Measurements from ENCODE around the gene DRAP1.
"Not testable (repeated sequence)": the region's sequence is repeated elsewhere in the genome, so short reads cannot be mapped to it uniquely, and the experiment has no call there.

Gene DRAP1

GRCh38 chr11:65934014-65934413 is 14.8 kb downstream of the DRAP1 start:
- DNase-seq, result no peak

- no peak for DNase-seq
These were observed 18.5 kb downstream of the DRAP1 start for GRCh38 chr11:65937766-65938165.

GRCh38 chr11:65941720-65942310 is 22.6 kb downstream of the DRAP1 start:
- DNase-seq, result no peak

GRCh38 chr11:65942531-65942930 is 23.3 kb downstream of the DRAP1 start:
- DNase-seq, result no peak

GRCh38 chr11:65944191-65944590 is 25.0 kb downstream of the DRAP1 start:
- no peak for DNase-seq

DNA sequence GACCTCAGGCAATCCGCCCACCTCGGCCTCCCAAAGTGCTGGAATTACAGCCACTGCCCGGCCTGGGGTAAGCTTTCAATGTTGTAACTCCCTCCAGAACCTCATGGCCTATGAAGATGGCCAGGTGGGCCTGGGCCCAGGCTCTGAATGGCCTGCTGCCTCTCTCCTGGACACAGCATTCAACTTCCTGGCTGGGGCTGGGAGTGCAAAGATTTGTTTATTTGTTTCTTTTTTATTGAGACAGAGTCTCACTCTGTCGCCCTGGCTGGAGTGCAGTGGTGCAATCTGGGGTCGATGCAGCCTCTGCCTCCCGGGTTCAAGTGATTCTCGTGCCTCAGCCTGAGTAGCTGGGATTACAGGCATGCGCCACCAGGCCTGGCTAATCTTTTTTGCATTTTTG is 25.5 kb downstream of the DRAP1 start:
- DNase-seq, result no peak

- no peak for DNase-seq
These were observed 26.2 kb downstream of the DRAP1 start, which contains the start of gene TSGA10IP for GRCh38 chr11:65945430-65945911. Gene TSGA10IP (plus strand): TSS chr11:65945480. CDS start chr11:65945676, 196 bp downstream.

DNA sequence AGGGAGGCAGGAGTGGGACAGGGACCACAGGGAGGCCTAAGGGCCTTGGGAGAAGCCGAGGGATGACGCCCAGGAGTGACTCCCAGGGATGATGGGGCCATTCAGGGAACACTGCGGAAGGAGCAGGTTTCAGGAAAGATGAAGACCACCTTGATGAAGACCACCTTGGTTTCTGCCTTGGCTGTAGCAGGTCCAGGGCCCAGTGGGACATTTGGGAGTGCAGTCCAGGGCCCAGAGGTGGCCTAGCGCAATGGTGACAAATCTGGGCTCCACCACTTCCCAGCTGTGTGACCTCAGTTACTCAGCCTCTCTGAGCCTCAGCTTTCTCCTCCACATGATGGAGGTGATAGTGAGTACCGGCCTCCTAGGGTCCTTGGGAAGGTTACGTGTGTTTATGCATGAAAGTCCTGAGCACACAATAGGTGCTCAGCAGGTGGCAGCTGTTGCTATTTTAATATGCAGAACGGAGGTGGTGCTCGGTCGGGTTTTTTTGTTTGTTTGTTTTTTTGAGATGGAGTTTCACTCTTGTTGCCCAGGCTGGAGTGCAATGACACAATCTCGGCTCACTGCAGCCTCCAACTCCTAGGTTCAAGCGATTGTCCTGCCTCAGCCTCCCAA is 26.8 kb downstream of the DRAP1 start:
- DNase-seq, result no peak

DNA sequence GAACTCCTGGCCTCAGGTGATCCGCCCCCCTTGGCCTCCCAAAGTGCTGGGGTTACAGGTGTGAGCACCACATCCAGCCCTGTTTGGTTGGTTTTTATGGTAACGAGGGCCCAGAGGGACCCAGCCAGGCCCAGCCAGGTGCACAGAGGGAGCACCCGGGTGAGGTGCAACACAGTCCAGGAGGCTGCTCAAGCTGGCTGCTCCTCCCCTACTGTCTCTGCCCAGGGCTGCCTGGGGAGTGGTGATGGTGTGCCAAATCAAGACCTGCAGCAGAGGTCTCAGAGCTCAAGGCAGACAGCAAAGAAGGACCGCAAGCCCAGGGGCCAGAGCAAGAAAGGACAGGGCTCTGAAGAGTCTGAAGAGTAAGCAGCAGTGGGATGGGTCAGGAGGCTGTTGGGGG is 27.4 kb downstream of the DRAP1 start:
- DNase-seq, result no peak

- DNase-seq, result no peak
These were observed 27.9 kb downstream of the DRAP1 start for GRCh38 chr11:65947133-65947532.

GRCh38 chr11:65947603-65948125 is 28.4 kb downstream of the DRAP1 start:
- DNase-seq, result no peak

DNA sequence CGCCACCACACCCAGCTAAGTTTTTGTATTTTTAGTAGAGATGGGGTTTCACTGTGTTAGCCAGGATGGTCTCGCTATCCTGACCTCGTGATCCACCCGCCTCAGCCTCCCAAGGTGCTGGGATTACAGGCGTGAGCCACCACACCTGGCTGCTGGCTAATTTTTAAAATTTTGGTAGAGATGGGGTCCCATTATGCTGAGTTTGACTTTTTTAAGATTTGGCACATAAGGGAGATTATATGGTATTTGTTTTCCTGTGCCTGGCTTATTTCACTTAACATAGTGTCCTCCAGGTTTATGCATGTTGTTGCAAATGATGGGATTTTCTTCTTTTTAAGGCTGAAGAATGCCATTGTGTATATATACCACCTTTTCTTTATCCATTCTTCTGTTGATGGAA is 31.5 kb downstream of the DRAP1 start:
- DNase-seq, result not testable (repeated sequence)

GRCh38 chr11:65951641-65952040 is 32.4 kb downstream of the DRAP1 start:
- DNase-seq, result not testable (repeated sequence)

DNA sequence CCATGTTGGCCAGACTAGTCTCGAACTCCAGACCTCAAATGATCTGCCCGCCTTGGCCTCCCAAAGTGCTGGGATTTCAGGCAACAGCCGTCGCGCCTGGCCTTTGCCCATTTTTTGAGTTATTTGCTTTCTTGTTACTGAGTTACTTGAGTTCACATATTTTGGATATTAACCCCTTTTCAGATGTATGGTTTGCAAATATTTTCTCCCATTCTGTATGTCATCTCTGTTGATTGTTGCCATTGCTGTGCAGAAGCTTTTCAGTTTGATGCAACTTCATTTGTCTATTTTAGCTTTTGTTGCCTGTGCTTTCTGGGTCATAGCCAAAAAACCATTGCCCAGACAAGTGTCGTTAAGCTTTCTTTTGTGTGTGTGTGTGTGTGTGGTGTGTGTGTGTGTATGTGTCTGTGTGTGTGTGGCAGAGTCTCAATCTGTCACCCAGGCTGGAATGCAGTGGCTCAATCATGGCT is 32.9 kb downstream of the DRAP1 start:
- DNase-seq, result peak; percentile 51

DNA sequence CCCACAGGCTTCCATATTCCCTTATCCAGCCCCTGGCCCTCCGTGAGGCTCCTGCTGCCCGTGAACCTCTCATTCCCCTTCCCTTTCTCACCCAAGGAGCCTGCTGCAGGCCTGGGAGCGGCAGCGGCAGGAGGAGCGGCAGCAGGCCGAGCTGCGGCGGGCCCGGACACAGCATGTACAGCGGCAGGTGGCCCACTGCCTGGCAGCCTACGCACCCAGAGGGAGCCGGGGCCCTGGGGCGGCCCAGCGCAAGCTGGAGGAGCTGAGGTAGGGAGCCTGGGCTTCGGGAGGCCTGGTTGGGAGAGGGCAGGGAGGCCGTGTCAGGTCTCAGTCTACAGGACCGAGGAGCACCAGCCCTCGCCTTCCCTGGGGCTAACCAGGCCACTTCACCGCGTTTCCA is 34.2 kb downstream of the DRAP1 start:
- no peak for DNase-seq

DNA sequence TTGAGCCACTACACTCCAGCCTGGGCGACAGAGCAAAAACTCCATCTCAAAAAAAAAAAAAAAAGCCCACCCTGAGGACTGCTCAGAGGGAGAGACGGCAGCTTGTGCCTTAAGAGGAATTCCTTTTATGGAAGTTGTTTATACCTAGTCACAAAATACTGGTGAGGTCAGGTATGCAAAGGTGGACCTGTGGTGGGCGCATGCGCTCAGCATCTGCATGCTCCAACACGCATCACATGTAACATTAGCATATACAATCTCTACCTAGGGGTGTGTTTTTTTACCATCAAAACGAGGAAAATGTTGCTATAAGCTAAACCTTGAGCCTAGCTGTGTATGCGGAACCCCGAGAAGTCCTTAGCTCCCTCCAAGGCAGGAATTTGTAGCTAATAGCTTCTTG is 35.5 kb downstream of the DRAP1 start:
- no peak for DNase-seq

GRCh38 chr11:65958291-65958690 is 39.1 kb downstream of the DRAP1 start:
- no peak for DNase-seq

DNA sequence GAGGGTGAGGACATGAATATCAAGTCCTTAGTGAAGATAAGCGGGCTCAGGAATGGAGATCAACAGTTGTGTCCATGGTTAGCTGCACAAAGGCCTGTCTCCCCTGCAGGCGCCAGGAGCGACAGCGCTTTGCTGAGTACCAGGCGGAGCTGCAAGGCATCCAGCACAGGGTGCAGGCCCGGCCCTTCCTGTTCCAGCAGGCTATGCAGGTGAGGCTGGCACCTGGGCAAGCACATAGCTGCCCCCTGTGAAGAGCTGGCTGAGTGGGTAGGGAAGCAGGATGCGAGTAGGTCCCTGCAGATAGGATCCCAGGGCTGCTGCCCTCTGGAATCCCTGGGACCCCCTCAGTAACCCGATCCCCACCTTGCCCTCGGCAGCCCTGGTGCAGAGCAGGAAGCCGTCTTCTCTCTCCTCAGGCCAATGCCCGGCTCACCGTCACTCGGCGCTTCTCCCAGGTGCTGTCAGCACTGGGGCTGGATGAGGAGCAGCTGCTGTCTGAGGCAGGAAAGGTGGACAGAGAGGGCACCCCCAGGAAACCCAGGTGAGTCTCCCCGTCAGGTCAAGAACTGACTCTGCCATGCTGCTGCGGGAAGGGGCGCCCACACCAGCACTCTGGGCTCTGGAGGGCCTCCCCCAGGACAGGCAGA is 39.7 kb downstream of the DRAP1 start:
- DNase-seq, result no peak

GRCh38 chr11:65960824-65961266 is 41.6 kb downstream of the DRAP1 start:
- no peak for DNase-seq

GRCh38 chr11:65961267-65962140 is 42.3 kb downstream of the DRAP1 start, which contains the start of gene SART1:
Gene SART1 (plus strand): TSS chr11:65961734. CDS start chr11:65961781, 47 bp downstream.
- peak; percentile 91 for DNase-seq

- no peak for DNase-seq
These were observed 42.9 kb downstream of the DRAP1 start for GRCh38 chr11:65962141-65962564.

DNA sequence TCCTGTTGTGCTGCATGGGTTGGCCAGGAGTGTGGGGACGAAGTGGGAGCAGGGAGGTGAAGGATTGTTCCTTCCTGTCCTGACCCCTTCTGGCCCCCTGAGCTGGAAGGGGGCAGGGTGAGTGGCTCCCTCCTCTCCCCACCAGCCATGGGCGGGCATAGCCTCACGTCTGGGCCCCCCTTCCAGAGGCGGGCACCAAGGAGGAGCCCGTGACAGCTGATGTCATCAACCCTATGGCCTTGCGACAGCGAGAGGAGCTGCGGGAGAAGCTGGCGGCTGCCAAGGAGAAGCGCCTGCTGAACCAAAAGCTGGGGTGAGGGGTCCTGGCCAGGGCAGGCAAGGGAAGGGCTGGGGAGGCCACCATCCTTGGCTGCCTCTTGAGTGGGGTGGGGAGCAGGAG is 45.7 kb downstream of the DRAP1 start:
- DNase-seq, result no peak

All from NCI-H1694 treated with DMSO at 0.1 percent for 48 hours (cell line).